GM19455 (cell line): ENCODE data around the gene TMEM131L.

Experiments
- ATAC-seq: cut with Tn5 transposase; IDR thresholded peaks from one replicate; pipeline ENCODE4 v1.9.1; 2021; ENCODE audit not compliant: unreplicated experiment

The TMEM131L gene

DNA sequence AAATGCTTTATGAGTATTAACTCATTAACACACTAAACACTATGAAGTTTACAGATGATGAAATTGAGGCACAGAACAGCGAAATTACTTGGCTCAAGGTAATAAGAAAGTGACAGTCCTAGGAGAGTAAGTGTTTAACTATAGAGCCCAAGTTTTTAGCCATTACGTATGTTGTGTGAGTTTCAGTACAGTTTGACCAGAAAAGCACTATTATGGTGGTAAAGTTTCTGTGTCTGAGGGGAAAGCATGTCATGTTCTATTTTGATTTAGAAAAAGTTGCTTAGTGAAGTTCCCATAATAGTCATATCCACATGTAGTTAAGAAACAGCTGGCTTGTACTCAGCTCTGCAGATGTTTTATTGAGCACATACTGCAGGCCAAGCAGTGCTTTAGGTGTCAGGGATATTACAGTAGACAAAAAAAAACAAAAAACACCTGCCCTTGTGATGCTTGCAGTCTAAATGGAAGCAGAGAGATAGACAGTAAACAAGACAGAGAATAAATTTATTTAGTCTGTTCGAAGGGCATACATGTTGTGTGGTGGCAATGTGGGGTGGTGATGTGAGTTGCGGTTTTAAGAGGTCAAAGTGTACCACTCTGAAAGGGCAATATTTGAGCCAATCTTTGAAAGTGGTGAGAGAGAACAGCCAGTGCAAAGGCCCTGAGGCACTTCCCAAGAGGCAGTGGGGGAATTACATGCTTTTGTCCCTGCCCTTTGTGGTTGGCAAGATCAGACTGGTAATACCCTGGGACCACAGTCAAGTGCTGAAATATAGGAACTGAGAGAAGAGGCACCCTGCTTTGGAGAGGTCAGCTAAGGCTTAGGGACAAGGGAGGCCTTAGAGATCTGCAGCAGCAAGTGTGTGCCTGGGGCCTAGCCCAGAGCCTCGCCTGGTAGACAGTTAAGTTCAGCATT is 6.2 kb downstream of the TMEM131L start:
- ATAC-seq: peak; percentile 51

DNA sequence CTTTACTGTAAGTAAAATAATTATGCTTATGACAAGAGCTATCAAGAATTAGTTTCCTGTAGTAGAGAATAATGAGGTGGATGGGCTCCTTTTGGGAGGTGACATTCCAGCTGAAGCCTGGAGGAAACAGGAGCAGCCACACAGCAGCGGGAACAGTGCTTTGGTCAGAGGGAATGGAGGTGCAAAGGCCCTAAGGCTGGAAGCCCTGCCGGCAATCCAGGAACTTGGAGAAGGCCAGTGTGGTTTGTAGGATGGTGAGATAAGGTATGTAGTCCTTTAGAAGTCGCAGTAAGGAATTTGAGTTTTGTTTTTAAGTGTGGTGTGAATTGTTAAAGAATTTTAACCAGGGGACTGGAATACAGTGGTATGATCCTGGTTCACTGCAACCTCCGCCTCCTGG is 8.1 kb downstream of the TMEM131L start:
- no peak for ATAC-seq

DNA sequence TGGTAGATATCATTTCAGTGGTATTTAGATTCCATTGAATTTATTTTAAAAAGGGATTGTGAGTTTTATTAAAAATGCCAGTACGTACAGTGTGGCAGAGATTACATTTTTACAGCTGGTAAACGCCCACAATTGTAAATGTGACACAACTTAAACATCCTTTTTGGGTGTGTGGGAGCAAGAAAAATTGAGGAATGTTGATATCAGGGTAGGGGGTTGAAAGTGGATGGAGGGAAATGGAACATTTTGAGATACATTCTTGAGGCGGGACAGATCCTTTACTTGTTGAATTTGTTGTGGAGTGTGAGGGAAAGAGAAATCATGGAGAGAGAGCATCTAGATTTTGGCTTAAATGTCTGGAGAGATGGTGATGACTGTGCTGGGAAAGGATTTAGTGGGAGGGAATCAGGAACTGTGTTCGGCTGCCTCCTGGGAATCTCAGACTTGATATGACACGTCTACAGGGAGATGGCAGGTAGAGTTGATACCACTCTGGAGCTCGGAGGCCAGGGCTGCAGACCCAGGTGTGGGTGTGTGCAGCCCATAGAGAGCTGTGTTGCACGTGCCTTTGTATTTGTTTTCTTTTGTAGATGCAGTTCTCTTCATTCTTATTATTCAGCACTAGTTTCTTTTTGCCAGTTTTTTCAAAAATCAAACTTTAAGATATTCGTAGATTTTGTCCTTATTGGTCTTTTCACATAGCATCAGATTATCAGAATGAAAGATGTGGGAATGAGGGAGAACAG is 10.8 kb downstream of the TMEM131L start:
- ATAC-seq: no peak

DNA sequence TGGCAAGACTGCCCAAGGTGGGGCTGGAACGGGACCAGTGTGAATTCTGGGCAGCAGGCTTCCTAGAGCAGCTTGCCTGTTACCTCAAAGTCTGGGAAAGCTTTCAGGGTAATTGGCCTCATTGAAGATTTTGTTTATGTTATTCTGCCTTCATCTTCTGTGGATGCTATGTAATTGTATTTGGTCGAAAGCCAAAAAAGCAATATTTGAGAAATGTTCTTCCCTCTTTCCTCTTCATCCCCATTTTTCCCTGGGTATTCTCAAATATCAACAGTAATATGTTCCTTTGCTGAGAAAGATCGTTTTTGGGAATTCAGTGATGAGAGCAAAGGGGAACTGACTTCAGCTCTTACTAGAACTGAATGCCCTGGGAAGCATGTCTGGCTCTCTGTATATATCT is 12.9 kb downstream of the TMEM131L start:
- no peak for ATAC-seq

DNA sequence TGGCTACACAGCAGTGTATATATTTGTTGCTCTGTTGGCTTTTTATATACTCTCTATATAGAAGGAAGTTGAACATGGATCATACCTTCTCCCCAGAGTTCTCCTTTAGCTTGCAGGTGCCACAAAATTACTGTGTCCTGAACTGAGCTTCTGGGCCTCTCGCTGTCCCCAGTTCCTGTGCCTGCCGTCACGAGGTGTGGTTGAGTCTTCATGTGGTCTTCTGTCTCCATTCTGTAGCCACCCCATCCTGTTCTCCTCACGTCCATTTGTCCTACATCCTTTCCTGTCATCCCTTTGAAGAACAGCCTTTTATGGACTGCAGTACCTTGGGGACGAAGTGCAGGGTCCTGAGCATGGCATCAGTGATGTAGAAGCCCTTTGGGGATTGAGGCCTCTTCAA is 14.5 kb downstream of the TMEM131L start:
- ATAC-seq: no peak

DNA sequence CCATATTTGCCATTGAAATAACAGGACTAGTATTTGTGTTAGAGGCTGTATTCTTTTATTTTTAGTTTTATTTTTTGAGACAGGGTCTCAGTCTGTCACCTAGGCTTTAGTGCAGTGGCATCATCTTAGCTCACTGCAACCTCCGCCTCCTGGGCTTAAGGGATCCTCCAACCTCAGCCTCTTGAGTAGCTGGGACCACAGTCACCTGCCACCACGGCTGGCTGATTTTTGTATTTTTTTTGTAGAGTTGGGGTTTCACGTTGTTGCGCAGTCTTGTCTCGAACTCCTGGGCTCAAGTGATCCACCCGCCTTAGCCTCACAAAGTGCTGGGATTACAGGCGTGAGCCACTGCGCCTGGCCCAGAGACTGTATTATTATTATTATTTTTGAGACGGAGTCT is 15.3 kb downstream of the TMEM131L start:
- ATAC-seq: no peak

DNA sequence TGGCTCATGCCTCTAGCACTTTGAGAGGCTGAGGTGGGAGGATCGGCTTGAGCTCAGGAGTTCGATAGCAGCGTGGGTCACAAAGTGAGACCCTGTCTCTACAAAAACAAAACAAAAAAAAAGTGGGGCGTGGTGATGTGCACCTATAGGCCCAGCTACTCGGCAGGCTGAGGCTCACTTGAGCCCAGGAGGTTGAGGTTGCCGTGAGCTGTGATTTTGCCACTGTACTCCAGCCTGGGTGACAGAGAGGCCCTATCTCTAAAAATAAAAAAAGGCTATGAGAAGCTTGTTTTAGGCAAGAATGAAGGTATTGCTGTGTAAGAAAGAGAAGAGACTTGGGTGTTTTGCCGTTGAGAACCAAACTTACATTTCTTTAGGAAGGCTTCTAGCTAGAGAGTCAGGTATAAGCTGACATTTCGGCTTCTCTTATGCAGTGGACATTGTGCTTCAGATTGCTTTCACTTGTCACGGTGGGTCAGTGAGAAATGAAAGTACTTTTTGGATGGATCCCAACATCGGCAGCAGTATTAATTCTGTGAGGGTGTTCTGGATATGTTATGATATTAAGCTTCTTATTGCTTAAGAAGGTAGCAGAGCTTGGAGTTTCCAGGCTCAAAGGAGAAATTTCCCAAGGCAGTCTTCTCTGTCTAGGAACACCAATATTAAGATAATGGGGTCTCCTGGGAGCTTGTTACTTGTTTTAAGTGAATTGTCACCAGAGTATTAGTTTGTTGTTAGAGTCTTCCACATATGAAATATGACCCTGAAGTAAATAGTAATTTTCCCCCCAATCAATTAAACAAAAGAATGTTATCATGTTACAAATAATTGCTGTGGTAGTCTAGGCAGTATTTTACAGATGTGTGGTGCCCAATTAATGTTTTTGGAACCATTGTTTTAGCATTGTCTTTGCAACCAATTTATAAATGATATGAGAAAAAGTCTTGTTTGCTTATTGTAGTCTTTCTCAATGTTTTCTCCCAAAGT is 17.6 kb downstream of the TMEM131L start:
- no peak for ATAC-seq

DNA sequence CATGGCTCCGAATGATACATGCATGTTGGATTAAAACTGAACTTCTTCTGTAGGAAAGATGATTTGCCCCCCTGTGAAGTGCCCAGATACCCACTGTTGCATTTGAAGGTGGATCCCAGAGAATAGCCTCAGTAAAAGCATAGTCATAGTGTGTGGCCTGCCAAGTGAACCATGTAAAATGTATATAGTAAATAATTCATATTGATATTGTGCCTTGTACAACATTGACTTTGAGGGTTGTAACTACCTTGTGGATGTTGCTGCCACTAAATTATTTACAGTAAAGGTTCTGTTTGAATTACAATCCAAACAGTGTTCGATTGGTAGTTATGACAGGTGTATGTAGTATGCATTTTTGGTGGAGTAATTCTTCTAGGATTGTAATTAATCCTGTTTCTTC is 19.2 kb downstream of the TMEM131L start:
- ATAC-seq: no peak

DNA sequence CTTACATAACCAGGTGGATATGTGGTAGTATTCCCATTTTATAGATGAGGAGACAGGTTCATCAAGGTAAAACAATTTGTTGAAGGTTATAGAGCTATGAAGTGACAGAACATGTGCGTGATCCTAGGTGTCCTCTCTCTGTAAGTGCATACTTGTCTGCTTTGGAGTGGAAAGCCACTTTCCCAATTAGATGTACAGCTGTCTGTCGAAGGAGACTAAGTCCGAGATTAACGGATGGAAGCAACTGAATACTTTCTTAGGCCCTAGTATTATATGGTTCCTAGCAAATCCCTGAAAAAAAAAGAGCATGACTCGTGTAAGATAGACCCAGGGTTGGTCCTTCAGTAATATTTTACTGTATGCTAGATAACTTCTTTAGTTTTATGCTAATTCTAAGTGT is 19.7 kb downstream of the TMEM131L start:
- ATAC-seq: no peak

DNA sequence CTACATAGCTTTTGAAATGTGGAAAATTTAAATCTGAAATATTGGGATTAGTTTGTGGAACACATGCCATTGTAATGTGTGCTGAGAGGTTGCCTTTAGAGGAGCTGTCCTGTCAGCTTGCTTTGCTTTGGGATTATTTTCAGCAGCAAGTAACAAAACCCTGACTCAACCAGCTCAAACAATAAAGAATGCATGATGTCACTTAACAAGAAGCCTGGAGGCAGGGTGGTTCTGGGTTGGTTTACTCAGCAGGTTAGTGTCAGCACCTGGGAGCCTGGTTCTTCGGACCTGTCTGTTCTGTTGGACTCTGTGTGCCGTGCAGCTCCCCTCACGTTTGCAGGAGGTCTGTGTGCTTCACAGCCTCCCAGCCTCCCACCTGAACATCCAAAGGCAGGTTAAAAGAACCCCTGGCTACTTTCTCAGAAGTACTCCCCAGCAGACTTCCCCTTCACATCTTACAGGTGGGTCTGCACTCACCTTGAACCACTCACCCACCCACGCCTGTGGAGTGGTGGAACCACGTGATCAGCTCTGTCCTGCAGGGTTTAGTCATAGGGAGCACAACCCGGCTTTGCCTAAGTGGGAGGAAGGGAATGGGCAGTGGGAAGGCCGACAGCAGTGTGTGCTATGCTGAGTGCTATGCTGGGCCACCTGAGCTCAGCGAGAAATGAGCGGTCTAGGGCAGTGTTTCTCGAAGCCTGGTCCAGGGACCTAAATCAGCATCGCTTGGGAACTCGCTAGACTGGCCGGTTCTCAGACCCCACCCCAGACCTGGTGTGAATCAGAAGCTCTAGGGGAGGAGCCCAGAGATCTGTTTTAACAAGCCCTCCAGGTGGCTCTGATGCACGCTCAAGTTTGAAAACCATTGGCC is 20.4 kb downstream of the TMEM131L start:
- ATAC-seq: no peak

DNA sequence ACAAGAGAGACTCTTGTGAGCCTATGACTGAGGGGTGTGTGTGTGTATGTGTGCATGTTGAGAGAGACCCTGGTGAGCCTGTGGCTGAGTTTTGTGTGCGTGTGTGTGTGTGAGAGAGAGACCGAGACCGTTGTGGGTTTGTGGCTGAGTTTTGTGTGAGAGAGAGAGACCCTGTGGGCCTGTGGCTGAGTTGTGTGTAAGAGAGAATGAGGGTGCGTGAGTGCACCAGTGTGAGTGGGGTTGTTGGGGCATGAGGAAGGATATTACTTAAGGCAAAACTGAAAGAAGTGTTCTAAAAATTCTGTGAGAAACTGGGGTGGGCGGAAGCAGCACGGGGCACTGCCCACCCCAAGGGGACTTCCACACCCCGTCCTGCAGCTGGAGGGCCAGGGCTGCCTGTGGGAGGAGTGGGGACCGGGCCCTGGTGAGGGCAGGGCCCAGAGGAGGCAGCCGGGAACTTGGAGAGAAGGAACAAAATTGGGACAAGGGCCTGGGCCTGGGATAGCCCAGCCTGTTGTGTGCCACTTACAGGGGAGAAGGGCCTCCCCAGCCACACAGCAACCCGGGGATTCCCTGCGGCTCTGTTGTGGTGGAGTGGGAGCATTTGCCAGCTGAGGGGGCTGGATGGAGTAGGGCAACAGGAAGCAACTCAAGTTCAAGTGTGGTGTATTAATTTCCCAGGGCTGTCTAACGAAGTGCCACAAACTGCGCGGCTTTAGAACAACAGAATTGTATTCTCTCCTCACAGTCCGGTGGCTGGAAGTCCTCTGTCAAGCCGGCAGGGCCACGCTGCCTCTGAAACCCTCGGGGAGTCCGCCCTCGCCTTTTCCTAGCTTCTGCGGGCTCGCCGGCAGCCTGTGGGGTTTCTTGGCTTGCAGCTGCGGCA is 22.1 kb downstream of the TMEM131L start:
- peak; percentile 46 for ATAC-seq

DNA sequence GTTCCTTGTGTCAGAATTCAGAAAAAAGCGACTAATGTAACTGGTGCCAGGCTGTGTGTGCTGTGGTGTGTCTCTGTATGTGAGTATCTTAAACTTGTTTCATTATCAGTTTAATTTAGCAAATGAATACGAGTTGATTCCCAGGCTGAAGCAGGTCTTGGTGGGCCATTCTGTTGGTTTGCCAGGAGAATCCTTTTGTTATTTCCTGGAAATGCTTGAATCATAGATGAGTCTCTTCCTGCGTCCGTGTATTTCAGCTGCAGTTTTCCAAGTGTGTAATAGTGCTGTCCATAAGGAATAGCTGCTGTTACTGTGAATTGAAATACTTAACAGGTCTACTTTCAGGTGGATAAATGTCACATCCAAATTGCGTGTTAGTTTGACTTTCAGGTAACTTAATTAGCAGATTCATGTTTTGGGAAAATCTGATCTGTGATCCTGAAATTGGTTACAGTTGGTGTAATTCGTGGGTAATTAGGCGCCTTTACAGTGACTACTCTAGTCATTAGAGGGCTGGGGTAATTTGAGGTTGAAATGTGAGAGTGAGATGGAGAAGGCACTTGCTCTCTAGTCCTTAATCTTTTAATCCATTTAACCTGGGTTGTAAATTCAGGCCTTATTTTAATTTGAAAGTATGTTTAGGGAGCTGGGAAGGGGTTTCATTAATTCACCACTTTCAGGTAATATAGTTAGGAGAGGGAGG is 23.8 kb downstream of the TMEM131L start:
- no peak for ATAC-seq

DNA sequence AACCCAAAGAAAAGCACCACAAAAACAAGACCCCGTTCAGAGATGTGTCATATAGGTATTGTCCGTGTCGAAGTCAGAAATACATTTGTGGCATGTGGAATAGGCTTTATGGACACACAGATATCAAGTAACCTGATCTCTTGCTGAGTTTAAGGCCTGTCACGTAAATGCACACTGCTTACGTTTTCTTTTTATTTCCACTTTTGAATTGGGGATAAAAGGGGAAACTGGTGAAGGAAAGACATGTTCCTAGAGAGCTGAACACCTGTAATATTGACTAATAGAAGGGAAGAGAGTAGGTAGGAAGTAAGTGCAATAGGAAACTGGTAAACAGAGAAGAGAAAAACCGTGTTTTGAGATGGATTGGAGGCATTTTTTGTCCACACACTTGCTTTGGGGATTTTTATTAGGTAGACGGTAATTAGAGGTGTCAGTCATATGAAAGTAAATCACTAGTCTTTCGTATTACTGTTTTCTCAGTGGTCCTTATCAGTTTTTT is 24.9 kb downstream of the TMEM131L start:
- no peak for ATAC-seq

DNA sequence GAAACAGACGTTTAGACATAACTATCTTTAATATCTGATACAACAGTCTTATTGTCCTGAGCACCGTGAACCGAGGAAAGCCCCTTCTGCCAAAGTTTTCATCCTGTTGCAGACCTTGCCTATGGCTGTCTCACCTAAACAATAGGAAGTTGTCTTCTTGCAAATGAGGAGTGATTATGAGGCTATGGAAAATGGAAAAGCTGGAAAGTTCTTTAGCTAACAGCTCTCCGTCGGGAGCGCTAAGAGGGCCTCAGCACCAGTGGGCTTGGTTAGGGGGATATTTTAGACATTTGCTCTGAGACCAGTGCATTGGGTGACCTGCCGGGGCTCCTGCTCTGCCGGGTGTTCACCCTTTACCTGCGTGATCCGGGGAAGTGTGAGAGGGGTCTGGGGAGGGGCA is 28.4 kb downstream of the TMEM131L start:
- ATAC-seq: no peak

DNA sequence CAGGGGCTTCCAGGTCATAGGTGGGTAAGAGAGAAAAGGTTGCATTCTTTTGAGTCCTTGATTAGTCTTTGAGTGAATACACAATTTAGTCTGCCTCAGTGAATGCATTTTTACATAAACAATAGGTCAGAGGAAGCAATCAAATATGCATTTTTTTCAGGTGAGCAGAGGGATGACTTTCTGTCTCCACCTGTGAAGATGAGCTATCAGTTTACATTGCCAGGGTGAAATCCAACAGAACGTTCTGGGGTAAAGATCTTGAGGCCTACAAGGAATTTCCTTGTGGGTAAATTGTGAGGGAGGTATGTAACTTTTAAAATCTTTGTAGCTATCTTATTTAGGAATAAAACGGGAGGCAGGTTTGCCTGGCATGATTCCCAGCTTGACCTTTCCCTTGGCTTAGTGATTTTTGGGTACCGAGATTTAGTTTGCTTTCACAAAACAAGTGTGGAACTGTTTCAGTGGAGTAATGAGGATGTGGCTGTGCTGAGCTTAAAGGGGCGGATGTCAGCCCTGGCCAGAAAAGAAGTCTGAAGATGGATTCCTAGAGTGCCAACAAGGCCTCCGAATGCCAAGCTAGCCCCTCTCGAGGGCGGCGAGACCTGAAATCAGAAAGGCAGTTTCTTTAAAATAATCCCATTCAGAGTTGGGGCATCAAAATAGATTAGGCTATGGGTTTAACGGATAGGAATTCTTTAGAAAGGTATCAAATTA is 29.5 kb downstream of the TMEM131L start:
- ATAC-seq: no peak

DNA sequence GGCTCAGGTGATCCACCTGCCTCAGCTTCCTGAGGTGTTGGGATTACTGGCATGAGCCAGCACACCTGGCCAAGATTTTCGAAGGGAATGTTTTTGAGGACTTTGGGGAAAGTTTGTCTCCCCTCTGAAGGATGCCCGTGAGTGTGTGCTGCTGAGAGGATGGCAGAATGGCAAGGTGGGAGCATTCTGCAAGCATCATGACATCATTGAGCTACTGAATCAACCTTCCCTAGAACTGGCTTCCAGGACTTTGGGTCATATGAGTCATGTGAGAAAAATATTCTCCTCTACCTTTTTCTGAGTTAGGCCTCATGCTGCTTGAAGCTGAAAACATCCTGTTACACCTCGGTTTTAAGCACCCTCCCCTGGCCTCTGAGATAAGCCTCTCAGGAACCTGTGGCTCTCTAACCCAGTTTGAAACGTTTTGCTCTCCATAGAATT is 31.0 kb downstream of the TMEM131L start:
- peak; percentile 48 for ATAC-seq
